Stimulated activated CD8-positive, alpha-beta memory T cell treated with anti-CD3 and anti-CD28 coated beads, Interleukin-7, amount 100 ng/mL, for 48 hours (primary cell): ENCODE measurements around the gene SCN9A.
"Not testable (repeated sequence)": the region's sequence is repeated elsewhere in the genome, so short reads cannot be mapped to it uniquely, and the experiment has no call there.

ENCODE experiments used
- DNase-seq, 2 donors: peaks; one replicate each; pipeline ENCODE4 v3.0.0-alpha.2; 2020; ENCODE audit warnings: low read depth in 1 of 2; ENCODE audit errors: extremely low read depth in 1 of 2

SCN9A gene

GRCh38 chr2:166337932-166338331 lies 37.8 kb downstream of the SCN9A start:
- DNase-seq, result no peak

DNA sequence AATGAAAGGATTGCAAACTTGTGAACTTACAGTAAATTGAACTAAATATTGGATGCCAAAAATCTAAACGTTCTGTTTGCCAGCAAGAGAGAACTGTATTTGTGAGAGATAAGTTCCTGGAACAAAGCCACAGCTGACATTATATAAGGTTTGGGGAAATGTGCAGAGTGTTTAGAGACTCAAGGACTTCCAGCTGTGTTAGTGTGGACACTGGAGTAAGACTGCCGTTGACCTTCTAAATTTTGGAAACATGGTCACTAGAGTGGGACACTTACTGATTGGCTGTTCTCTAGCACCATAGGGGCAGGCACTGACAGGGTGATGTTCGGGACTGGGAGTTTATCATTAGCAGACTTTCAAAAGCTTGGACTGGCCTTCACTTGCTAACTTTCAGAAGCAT lies 40.5 kb downstream of the SCN9A start:
- no peak for DNase-seq

DNA sequence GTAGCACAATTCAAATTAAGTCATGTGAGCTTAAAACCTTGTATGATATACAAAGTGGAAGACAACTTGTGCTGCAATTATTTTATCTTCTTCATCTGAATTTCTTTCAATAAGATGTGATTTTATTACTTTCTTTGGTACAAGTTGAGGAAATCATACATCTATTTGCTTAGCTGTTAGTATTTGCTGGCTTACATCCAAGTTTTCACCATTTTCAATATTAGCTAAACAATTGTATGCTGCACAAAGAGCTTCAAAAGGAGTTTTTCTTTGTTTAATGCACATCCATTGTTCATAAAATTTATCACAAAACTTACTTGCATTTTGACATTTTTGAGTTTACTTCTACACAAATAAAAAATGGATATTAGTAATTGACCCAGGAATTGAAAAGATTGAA lies 40.9 kb downstream of the SCN9A start:
- no peak for DNase-seq

DNA sequence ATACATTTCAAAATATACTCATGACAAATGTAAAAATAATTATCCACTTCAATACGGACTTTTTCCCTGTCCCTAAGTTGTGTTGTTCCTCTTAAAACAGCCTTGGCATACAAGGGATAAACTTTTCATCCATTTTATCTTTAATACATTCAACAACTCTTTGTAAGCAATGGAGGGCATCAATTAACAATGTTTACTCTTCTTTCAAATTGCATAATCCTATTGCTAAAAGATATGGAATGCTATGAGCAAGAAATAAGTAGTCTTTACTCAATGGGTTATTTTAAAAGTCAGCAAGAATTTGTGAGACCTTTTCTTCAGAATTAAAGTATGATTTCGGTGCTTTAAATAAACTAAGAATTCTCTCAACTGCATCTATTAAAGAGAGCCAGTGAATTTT lies 41.9 kb downstream of the SCN9A start:
- no peak for DNase-seq

- no peak for DNase-seq
Measured at GRCh38 chr2:166332106-166332505, 43.6 kb downstream of the SCN9A start.

DNA sequence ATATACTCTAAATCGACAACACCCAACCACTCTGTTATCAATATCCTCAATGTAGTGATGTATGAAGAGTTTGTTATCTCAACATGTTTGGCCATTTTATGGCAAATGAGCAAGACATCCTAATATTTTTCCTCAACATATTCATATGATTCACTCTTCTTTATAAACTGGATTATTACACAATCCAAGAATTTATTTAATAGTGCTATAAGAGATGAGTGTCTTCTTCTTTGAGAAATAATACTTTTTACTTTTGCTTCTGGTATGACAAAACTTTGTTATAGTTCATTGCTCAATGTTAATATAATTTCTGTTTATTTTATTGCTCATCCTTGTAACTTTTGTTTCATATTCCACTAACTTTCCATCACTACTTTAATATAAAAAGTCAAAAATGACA lies 44.3 kb downstream of the SCN9A start:
- no peak for DNase-seq

- no peak for DNase-seq
Measured at GRCh38 chr2:166329465-166329864, 46.3 kb downstream of the SCN9A start.

DNA sequence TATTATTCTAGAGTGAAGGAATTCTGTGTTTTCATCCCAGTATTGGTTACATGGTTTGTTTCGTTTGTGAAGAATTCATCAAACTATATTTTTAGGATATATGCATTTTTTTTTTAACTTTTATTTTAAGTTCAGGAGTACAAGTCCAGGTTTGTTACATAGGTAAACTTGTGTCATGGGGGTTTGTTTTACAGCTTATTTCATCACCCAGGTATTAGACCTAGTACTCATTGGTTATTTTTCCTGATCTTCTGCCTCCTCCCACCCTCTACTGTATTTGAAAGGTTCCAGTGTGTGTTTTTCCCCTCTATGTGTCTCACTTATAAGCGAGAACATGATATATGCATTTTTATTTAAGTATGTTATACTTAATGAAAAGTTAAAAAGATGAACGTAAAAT lies 47.6 kb downstream of the SCN9A start:
- no peak for DNase-seq

DNA sequence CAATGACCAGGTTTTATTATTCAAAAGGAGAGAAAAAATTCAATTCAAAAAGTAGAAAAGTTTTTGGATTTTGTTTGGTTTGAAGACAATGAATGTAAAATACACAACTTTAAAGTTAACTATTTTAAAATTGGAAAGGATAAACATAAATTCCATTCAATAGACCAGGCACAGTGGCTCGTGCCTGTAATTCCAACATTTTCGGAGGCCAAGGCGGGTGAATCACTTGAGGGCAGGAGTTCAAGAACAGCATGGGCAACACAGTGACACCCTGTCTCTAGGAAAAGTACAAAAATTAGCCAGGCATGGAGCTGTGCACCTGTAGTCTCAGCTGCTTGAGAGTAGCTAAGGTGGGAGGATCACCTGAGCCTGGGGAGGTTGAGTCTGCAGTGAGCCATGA lies 54.7 kb downstream of the SCN9A start:
- no peak for DNase-seq

GRCh38 chr2:166314022-166314759 lies 61.6 kb downstream of the SCN9A start:
- no peak for DNase-seq

- DNase-seq, result not testable (repeated sequence)
Measured at GRCh38 chr2:166312863-166313262, 62.9 kb downstream of the SCN9A start.

GRCh38 chr2:166307326-166307725 lies 68.4 kb downstream of the SCN9A start:
- no peak for DNase-seq

GRCh38 chr2:166304656-166305055 lies 71.1 kb downstream of the SCN9A start:
- DNase-seq, result no peak

DNA sequence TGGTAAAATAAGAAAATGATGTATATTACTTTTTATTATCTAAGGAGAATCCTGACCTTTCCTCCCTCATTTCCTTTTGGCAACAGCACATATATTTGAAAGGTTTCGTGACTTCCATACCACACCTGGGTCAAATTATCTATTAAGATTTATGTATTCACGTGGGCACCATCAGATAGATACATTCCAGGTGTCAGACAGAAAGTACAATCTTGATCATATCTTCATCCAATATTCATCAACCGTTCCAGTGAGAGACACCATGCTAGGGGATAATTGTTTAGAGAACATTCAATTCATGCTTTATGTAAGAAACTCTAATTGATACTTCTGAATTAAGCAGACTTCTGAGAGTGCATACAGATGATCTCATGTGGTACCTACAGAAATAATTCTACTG lies 73.7 kb downstream of the SCN9A start:
- no peak for DNase-seq

DNA sequence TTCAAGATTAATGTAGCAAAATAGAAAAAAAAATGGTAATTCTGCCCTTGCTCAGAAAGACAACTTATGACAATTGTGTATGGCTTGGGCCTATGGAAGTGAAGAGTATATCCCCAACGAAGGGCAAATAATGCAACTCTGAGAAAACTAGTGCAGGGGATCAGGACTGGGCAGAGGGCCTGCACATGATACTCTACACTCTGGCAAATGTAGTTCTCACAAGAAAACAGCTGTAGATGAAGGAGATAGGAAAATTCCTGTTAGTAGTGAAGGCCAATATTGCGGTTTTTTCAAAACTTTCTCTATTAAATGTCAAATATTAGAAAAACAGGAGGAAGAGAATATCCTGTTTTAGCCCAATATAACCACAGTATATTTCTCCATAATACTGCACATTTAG lies 77.8 kb downstream of the SCN9A start:
- DNase-seq, result no peak

DNA sequence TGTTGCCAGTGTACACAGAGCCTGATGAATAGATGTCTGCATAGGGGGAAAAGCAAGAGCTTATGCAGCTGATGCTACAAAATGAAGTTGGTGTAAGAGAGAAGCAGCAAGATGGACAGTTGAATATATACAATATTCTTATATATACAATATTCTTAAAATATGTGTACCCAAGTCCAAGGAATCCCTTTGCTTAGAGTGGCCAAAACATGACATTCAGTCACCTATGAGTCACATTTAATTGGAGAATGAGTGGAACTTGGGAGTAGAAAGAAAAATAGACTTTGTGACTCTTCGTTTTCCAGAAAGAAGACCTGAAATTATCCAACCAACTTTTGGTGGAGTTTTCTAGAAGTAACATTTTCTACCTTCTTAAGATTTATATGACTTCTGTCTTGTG lies 81.8 kb downstream of the SCN9A start:
- DNase-seq, result no peak

- DNase-seq, result no peak
Measured at GRCh38 chr2:166285215-166285614, 90.5 kb downstream of the SCN9A start.

DNA sequence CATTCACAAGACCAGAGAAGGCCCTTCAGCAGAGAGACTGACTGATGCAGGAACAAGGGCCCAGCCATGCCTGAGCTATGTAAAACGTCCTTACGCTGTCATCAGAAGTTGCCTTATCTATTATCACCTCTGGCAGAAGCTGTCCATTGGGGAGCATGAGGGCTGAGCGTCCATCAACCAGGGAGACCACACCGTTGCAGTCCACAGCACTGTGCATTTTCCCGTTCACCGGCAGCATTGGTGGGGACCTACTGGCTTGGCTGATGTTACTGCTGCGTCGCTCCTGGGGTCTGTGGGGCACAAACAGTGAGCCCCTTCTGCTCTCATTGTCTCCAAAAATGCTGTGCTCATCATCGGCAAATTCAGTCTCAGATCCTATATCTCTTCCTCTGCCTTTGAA lies 91.4 kb downstream of the SCN9A start:
- no peak for DNase-seq

- no peak for DNase-seq
Measured at GRCh38 chr2:166282154-166282553, 93.6 kb downstream of the SCN9A start.

DNA sequence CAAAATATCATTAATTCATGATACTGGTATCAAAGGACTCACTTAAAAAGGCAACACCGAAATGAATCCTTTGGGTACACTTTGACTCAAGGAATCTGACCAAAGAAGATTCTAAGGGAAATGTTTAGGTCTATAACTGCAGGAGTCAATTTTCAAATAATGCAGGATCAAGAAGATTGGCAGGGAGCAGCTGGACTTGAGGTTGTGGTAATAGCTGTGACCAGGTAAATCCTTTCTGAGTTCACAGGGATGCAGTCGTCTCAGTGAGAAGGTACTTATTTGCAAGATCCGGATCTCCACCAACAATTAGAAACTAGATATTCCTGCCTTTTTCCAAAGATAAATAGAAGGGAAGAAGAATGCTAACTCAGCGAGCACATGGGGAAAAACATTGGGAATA lies 96.9 kb downstream of the SCN9A start:
- DNase-seq, result no peak

DNA sequence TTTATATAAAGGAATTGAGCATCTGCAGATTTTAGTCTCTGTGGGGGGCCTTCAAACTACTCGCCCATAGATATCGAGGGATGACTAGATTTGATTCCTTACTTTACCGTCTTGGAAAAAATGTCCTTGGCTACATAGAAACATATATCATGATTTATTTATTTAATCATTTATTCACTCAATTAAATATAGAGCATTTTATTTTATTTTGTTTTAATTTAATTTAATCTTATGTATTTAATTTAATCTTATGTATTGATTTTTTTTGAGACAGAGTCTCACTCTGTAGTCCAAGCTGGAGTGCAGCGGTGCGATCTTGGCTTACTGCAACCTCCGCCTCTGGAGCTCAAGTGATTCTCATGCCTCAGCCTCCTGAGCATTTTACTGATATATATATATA lies 105.4 kb downstream of the SCN9A start:
- DNase-seq, result no peak

DNA sequence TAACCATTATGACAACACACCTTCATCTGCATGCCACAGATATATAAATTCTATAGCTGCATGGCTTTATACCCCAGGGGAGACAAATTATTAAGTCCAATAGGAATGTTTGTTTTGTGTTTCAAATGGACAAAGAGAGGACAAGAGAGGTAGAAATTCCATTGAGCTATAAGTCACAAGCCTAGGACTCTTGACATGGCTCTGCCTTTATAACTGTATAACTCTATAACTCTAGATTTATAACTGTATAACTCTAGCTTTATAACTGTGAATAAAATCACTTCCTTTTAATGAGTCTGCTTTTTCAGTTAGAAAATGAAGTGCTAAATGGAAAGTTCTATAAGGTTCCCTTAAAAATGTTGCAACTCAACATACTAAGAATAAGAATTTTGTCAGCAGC lies 106.4 kb downstream of the SCN9A start:
- no peak for DNase-seq

DNA sequence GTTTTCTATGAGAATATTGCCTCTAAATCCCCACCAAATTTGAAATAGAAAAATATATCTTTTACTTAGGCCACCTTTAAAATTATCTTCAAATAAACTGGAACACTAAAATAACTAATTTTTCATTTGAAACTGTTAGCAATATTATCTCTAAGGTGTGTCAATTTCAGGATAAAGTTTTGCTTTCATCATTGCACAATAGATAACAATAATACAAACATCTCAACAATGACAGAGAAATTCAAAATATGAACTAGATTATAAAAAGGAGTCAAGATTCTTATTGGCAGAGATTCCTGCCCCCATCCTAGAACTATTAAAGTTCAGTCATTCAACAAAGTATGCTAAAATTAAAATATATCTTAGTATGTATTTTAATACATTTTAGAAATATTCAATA lies 117.9 kb downstream of the SCN9A start:
- DNase-seq, result no peak
